GM21528 (cell line): Measurements from ENCODE around the gene PDRG1.

Source experiments
- ATAC-seq: cut with Tn5 transposase; IDR thresholded peaks from one replicate; pipeline ENCODE4 v1.9.1; 2021; ENCODE audit warnings: mild to moderate bottlenecking, moderate library complexity; ENCODE audit not compliant: unreplicated experiment, low FRiP score

Gene PDRG1

DNA sequence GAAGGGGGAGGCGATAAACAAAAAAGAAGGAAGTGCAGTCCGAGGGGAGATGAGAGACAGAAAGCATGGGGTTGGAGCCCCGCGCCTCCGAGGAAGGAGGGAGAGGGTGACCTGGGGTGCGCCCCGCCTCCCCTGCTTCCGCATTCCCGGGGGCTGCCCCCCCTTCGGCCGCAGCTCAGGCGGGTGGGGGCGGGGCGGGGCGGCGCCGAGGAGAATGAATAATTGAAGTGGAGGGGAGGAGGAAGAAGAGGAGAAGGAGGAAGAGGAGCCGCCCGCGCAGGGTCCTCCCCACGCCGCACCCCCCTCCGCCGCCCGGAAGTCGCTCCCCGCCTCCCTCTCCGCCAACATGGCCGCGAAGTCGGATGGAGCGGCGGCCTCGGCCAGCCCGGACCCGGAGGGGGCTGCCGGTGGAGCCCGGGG, 16.0 kb upstream of the PDRG1 start, which contains the start of gene XKR7:
Gene XKR7 (plus strand): TSS at position 322 of the 420 bp plus-strand sequence. CDS start 25 bp downstream, at position 347.
- no peak for ATAC-seq

DNA sequence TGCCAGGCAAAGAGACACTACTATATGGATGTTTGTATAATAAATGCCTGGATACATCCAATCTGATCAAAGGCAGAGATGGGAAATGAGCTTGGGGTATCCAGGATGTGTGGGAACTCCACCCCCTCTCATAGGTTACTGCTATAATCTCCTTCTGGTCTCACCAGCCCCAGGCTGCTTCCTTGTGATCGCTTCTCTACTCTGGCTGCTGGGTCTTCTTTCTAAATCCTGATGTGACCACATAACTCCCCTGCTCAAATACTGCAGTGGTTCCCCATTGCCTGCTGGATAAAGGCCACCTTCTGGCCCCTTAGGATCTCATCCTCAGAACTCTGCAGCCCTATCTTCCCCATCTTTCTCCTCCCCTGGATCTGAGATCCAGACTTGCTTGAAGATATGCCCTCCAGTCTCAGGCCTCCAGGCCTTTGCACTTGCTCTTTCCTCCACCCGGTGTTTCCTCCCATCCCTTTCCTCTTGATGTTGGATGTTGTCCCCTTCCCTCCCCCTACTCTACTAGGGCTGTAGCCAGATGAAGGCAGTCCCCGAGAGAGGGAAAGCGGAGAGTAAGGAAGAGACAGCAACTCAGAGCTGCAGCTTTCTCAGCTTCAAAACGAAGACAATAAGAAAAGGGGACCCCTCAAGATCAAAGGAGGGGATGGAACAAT, 15.3 kb upstream of the PDRG1 start:
- ATAC-seq = no peak

DNA sequence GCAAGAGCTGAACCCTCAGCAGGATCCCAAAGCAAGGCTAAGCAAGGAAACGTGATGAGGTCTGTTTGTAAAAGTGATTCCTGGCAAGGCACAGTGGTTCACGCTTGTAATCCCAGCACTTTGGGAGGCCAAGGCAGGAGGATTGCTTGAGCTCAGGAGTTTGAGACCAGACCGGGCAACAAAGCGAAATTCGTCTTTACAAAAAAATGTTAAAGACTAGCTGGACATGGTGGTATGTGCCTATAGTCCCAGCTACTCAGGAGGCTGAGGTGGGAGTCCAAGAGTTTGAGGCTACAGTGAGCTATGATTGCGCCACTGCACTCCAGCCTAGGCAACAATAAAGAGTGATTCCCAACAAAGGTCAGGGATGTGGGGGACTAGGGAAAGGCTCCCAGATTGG, 12.0 kb upstream of the PDRG1 start:
- ATAC-seq = no peak

DNA sequence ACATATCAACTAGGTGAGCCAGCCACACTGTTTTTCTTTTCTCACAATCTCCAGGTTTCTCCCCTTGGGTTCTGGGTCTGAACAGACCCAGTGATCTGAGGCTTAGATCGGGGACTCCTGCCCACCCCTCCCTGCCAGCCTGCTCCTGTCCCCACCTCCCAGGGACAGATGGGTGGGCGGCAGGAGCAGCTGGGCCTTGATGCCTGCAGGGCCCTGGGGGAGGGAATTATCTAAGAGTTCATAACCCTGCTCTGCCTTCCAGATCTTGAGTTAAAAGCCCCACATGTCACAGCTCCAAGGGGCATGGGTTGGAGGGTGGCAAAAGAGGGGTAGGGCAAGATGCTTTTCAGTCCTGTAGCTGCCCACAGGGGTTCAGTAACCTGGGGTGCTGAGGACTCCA, 10.9 kb upstream of the PDRG1 start:
- no peak for ATAC-seq

DNA sequence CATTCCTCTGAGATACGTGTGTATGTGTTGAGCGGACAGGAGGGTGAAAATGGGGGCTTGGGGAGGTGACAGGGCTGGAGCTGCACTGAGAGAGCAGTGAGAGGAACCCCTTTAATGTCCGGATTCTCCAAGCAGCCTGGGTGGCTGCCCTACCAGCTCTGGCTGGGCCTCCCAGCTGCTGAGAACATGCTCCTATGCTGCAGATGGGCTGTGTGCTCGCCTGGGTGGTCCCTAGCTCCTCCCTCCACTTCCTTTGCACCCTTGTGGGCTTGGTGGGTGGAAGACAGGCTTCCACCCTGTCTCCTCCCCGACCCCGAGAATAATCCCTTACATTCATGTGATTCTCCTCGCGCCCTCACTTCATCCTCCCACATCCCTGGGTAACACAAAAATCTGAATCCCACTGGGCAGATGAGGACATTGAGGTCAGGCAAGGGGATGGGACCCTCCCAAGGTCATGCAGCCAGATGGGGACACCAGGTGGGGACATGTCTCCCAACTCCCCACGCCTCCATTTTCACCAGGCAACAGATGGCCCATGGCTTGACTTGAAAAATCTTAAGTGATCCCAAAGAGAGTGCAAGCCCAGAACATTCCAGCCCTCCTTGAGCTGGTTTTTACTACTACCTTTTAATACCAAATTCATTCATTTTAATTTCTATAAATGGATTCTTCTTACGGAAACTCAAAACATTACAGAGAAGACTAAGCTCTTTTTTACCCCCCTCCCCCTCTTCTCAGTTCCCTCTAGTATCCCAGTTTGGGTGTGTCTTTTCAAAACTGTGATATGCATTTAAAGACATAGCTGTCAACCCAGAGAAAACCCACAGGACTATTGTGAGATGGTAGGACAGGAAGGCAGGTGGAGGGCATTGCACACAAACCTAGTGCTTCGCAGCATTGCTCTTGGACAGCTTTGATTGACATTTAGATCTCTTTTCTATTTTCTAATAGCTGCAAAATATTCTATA, 5.0 kb upstream of the PDRG1 start:
- no peak for ATAC-seq

DNA sequence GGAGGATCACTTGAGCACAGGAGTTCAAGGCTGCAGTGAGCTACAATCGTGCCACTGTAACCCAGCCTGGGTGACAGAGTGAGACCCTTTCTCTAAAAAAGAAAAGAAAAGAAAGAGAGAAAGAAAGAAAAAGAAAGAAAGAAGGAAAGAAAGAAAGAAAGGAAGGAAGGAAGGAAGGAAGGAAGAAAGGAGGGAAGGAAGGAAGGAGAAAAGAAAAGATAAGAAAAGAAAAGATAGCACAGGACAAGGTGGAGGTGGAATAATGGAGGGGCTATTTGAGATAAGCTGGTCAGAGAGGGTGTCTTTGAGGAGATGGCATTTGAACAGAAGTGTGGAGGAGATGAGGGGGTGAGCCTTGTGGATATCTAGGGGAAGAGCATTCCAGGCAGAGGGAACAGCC, 2.7 kb upstream of the PDRG1 start:
- ATAC-seq = no peak

DNA sequence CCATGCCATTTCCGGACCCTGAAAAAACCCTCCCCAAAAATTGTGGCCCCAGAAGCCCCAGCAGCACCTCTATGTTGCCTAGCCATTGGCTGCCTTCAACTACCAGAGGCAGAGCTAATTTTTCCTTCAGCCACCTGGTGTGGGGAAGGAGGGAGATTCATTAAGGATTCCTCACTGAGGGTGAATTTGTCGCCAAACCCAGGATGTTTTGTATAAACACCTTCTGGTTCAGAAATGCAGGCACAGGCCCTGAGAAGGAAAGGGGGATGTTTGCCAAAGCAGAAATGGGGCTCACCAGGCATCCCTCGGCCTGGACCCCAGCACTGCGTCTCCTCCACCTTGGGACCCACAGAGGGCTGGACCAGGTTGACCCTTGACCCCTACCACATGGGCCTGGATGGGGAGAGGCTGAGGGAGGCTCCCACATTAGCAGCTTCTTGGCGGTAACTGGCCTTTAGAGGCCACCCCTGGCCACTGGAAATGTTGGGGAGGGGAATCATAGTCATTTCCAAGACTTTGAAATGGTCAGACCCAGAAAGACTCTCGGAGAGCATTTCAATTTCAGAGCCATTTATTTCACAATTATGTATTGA, 1.8 kb upstream of the PDRG1 start:
- ATAC-seq = no peak

DNA sequence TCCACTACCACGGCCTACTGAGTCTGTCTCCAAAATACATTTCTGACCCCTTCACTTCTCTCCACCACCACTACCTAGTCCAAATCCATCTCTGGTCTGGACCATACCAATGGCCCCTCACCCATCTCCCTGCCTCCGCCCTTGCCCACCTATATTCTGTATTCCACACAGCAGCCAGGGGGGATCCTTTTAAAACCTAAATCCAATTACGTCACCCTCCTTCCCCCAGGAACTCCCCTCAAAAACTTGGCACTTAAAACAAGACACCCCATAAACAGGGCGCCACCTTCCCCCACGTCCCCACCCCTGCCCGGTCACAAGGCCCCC, 680 bp downstream of the PDRG1 start:
- ATAC-seq = no peak

DNA sequence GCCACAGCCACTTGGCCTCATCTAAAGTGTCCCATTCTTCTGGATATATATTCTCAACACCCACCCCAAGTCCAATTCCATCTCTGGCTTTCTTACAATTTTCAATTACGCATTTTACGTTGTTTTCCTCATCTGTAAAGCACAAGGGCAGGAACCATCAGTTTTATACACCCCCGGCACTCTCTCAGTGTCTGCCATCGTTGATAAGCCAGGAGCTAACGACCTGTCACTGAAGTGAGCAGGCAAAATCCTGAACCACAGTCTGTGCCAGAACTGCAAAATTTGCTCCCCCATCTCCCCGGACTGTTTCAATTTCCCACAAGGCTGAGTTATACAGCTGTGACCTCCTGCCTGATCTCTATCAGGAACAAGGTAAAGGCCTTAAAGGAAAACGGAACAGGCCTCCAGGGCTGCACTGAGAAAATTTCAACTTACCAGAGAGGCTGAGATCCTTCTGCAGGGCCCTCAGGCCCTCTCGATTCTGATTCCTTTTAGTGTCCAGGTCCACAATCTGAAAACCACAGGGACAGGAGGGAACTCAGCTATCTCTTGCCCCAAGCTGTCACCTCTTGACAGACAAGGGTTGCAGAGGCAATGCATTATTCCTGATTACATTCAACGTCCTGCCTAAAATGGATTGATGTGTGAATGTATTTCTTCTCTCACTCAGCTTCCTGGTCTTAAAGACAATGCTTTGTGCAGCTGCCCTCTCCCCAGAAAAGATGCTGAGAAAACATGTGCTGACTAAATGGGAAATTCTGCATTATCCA, 1.8 kb downstream of the PDRG1 start:
- ATAC-seq = no peak

DNA sequence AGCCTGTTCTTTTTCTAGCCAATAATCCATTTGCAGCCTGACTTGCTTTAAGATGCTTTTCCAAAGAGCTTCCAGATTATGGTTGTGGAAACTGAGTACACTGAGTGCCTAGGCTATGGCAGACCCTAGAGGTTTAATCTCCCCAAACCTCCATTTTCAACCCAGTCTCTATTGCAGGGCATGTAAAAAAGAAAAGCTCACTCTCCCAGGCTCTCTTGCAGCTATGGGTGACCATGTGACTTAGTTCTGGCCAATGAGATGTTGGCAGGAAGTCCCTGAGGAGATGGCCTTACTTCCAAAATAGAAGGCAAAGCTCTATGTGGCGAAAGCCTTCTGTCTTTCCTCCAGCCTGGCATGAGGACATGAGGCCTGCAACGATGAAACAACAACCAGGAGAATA, 3.8 kb downstream of the PDRG1 start:
- no peak for ATAC-seq

DNA sequence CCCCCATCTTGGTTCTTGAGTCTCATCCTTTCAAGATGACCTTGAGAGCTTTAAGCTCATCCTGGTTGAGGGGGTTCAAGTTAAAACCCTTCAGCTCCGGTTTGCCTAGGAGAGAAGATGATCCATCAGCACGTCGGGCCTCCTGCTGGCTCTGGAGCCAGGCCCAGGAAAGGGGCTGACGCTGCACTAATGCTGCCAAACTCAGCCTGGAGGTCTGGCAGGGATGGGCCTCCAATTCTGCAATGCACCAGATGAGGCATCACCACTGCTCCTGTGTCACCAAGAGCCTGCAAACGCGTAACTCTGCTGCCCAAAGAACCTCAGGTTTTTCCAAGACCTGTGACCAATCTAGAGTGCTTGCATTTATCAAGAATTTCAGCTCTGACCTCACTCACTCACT, 6.1 kb downstream of the PDRG1 start:
- no peak for ATAC-seq

DNA sequence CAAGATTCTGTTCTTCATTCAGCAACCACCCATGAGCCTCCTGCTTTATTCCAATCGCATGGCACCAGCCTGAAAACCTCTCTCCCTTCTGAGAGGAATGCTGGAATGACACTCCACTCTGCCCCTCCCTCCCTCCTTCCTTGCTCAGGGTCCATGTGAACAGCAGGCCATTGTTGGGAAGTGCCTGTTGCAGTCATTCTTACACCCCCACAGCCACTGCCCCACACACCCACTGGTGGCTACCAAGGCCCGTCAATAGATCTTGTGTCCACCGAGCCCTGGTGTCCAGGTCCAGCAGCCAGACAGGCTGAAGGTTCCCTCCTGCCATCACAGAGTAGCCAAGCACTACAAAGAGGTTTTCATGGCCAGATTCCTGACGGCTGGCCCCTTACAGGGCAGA, 6.5 kb downstream of the PDRG1 start:
- ATAC-seq = no peak

DNA sequence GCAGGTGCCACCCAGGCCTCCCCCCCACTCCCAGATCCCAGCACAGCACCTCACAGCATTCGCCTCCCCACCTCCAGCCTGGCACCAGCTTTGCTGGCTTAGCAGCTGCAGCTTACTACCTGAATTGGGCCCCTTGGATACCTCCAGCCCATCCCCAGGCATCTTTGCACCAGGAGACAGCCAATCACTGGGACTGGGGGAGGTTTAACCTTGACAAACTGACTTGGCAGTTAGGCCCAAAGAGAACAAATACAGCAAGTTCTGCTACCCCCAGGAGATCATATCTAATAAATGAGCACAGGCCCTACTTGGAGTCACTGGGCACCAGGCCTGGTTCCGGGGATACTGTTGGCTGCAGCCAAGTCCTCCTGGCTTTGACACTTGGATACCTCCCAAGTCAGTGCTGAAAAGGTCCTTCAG, 8.8 kb downstream of the PDRG1 start:
- ATAC-seq = no peak

DNA sequence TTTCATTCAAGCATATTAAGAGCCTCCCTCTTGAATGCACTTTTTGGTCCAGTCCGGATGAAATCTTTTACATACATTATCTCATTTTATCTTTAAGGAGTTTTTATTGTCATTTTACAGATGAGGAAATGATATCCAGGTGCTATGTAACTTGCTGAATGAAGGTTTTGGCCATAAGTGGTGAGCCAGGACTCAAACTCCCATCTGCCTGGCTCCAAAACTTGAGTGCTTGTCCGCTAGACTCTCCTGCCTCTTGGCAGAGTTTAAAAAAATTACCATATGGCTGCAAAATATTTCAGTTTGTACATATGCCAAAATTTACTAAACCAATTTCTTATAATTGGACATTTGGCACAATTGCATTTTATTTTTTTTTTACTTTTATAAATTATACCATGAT, 12.2 kb downstream of the PDRG1 start:
- no peak for ATAC-seq

DNA sequence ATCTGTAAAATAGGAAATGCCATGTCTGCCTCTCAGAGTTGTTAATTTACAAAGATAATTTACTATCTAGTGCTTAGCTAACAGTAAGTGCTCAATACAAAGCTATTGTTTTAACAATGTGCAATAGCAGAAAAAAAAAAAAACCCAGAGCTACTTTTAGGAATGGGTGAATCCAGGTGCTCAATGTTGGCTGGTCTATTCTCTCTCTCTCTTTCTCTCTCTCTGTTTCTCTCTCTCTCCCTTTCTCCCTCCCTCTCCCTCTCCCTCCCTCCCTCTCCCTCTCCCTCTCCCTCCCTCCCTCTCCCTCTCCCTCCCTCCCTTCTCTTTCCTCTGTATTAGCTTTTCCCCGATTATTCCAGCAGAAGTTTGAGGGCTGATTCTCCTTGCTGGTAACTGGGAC, 14.0 kb downstream of the PDRG1 start:
- ATAC-seq = no peak

DNA sequence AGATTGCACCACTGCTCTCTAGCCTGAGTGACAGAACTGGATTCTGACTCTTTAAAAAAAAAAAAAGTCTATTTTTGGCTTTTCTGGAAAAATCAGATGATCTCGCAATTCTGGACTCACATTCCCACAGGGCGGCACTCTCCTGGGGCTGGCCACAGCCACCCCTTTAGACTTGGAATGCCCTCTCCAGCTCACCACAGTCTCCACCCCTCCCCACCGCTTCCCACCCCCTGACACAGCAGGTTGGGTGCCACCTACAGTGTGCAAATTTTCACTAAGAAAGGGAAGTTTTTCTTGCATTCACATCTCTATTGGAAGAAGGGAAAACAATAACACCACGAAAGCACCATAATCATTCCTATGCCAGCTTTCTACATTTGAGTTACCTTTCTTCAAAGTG, 15.4 kb downstream of the PDRG1 start:
- ATAC-seq = no peak

DNA sequence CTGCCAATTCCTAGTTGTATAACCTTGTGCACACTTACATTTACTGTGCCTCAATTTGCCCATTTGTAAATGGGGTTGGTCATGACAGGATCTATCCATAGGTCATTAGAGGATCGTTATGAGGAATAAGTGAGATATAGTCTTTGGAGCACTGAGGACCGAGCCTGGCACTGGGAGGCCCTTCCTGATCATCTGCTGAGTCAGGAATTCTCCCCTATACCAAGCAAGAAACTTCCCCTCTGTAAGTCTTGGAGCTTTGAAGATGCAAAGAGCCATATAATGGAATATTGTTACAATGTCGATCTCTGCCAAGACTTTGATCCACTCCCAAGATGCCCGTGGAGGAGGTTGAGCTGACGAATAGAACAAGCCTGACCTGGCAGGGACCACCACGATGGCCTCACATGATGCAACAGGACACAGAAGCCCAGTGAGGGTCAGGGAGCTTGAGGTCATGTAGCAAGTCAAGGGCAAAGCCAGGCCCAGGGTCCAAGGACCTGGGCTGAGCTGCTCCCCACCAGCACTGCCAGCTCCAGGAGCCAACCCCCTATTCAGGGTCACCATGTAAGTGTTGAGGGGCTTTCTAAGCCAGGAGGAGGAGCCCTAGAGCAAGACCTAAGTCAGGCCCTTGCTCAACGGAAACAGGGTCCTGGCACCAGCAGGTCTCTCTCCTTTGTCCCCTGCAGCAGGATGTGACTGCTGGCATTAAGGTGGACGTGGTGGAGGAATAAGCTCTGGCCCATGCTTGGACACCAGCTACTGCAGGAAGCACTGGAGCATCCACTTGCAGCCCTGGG, 16.7 kb downstream of the PDRG1 start:
- ATAC-seq = no peak

DNA sequence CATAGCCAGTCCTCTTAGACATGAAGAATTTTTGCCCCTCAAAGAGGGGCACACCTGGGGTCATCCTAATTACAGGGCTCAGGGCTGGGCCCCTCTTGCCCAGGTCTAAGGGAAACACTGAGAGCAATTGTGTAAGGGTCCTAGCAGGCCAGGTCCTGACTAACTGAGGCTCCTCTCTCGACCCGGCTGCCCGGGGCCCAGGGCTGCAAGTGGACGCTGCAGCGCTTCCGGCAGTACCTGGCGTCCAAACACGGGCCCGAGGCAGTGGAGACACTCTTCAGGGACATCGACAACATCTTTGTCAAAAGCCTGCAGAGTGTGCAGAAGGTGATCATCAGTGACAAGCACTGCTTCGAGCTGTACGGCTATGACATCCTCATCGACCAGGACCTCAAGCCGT, 17.4 kb downstream of the PDRG1 start:
- no peak for ATAC-seq

DNA sequence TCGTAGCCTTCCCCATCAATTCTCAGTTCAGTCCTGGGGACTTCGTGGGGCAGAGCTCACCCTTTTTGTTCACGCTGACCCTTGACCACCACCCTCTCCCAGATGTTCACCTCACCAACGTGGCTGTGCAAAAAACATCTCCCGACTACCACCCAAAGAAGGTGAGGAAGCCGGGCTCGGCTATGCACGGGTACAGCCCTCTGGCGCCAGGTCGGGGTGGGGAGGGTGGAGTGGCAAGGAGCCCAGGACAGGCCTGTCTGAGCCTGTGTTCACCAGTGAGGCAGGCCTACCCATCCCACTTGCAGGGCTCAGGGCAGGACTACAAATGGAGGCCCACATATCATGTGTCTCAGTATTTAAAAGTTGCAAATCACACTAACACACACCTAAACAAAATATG, 18.1 kb downstream of the PDRG1 start:
- no peak for ATAC-seq

DNA sequence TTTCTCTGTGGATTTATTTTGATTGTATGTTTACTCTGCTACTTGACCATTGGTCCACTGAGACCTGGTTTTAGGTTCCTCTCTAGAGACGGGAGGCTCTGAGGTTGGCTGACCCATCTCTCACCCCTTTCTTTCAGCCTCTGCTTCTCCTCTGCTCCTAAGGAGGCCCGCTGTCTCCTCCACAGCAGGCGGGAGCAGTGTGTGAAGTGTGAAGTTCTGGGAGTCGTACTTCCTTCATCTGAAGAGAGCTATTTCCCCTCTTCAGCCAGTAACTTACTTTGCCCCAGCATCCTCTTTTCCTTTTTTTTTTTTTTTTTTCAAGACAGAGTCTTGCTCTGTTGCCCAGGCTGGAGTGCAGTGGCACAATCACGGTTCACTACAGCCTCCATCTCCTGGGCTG, 21.1 kb downstream of the PDRG1 start:
- no peak for ATAC-seq
